IPS-20b (cell line): ENCODE measurements around the gene IRF9.

ENCODE experiments used
- H3K27ac ChIP-seq: one replicate; pipeline ENCODE4 v1.5.1; 2013; ENCODE audit warnings: low read length
- H3K27me3 ChIP-seq: 2 replicates; pipeline ENCODE4 v1.6.1; 2013; ENCODE audit warnings: mild to moderate bottlenecking, low read length, inconsistent platforms; ENCODE audit not compliant: insufficient read depth
- H3K36me3 ChIP-seq: 2 replicates; pipeline ENCODE4 v1.6.1; 2013; ENCODE audit warnings: low read depth, mild to moderate bottlenecking, inconsistent platforms, low read length, moderate library complexity; ENCODE audit not compliant: insufficient read depth
- H3K4me1 ChIP-seq: 2 replicates; pipeline ENCODE4 v1.6.1; 2013; ENCODE audit warnings: mild to moderate bottlenecking, control low read depth, inconsistent platforms, low read length, moderate library complexity; ENCODE audit not compliant: insufficient read depth
- H3K4me3 ChIP-seq: 2 replicates; pipeline ENCODE4 v1.5.1; 2013; ENCODE audit warnings: mild to moderate bottlenecking, low read length, inconsistent platforms
- H3K9ac ChIP-seq: 2 replicates; pipeline ENCODE4 v1.6.1; 2013; ENCODE audit warnings: low read depth, mild to moderate bottlenecking, inconsistent platforms, low read length, moderate library complexity
- H3K9me3 ChIP-seq: 2 replicates; pipeline ENCODE4 v1.6.1; 2013; ENCODE audit warnings: mild to moderate bottlenecking, low read depth, low read length, inconsistent platforms; ENCODE audit not compliant: insufficient read depth

The IRF9 gene

DNA sequence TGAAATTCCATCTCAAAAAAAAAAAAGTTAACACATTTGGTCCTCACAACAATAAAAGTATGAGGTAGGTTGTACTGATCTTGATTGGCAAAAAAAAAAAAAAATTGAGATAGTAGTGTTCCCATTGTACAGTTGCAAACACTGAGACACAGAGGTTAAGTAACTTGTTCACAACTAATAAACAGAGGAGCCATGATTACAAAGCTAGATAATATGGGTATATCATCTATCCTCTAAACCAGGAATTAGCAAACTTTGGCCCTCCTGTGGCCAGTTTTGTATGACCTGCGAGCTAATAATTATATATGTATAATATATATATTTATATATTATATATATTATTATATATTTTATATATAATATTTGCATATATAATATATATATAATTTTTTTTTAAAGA lies 27.3 kb upstream of the IRF9 start:
- Histone ChIP-seq H3K27ac (no peak overlapping the region), H3K27me3 (no peaks in the 10 kb centered on the region), H3K9ac (no peak overlapping the region), H3K4me3 (no peak overlapping the region), H3K9me3 (no peaks in the 10 kb centered on the region), H3K4me1 (peaks cover 15% of the 10 kb centered on the region), H3K36me3 (peaks cover 13% of the 10 kb centered on the region)

DNA sequence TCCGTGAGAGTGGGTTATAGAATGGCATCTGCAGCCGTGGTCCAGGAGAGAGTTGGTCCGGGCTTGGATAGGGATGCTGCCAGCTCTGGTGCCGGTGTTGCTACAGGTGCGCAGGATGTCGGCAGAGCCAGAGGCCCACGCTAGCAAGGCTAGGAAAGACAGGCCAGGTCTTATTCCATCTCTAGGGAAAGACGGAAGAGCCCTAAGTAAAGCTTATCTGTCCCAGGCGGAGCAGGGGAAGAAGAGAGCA lies 25.6 kb upstream of the IRF9 start:
- peaks cover 15% of the 10 kb centered on the region for H3K4me1 ChIP-seq
- H3K27ac ChIP-seq = no peak overlapping the region
- H3K9ac ChIP-seq = peak overlapping the region; percentile 67; the same call in 1 of the 2 replicates
- H3K9me3 ChIP-seq = no peaks in the 10 kb centered on the region
- H3K36me3 ChIP-seq = peaks cover 25% of the 10 kb centered on the region
- H3K4me3 ChIP-seq = peak overlapping the region; percentile 78
- H3K27me3 ChIP-seq = no peaks in the 10 kb centered on the region

DNA sequence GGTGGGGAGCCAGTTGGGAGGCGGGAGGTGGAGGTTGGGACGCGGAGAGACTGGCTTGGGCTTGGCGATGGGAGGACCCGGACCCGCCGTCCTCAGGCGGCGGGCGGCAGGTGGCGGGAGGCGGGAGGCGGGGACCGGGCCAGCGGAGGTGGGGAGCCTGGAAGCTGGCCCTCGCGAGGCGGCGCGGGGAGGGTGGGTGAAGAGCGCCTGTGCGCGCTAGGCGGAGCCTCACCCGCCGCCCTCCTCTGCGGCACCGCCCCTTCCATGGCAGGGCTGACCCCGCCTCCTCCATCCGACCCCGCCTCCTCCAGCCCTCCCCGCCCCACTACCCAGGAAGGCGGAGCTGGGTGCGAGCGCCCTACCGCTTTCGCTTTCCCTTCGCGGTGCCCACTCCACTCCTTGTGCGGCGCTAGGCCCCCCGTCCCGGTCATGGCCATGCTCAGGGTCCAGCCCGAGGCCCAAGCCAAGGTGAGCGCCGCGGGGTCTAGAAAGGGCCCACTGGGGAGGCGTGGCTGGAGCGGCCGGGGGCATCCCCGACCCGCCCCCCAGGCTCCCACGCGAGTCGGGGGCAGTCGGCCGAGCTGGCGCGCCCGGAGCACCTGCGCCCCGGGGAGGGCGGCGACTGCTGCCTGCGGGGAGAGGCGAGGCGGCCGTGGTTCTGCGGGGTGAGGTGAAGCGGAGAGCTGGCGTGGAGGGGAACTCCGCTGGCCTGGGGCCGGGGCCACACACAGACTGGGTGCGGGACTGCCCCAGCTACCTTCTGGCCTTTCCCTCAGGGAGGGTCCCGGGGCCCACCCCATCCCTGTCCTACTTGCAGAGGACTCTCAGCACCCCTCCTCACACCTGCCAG lies 25.0 kb upstream of the IRF9 start, which contains the start of gene PSME1:
Gene PSME1 (plus strand): TSS at position 361 of the 850 bp plus-strand sequence. CDS start 69 bp downstream, at position 430.
- Histone ChIP-seq H3K27me3 (no peaks in the 10 kb centered on the region), H3K27ac (no peak within 1 kb of the TSS), H3K9ac (peak within 1 kb of the TSS; percentile 67; the same call in 1 of the 2 replicates), H3K36me3 (peaks cover 25% of the 10 kb centered on the region), H3K4me1 (peaks cover 15% of the 10 kb centered on the region), H3K4me3 (peak within 1 kb of the TSS; percentile 78), H3K9me3 (no peaks in the 10 kb centered on the region)

DNA sequence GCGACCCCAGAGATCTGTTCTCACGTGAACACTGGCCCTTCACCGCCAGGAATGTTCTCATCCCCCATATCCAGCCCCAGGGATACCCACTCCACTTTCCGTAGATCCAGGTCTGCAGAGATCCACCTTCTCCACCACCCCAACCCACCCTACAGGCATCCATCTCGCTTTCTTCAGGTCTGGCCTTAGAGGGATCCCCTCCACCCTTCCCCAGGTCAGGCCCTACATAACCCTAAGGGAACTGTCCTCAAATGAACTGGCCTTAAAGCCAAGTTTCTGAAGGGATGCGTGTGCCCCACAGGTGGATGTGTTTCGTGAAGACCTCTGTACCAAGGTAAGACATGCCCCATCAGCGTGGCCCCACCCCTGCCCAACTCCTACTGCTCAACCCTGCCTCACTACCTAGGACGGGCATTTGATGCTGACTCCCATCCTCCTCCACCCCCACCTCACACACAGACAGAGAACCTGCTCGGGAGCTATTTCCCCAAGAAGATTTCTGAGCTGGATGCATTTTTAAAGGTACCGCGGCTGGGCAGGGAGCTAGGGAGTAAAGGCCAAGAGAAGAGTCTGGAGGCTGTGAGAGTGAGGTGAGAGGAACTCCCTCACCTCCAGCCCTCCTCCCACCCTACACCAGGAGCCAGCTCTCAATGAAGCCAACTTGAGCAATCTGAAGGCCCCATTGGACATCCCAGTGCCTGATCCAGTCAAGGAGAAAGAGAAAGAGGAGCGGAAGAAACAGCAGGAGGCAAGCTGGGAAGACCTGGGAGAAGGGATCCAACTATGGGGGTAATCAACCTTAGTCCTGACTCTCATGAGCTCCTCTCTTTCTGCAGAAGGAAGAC lies 24.2 kb upstream of the IRF9 start:
- Histone ChIP-seq H3K27ac (no peak overlapping the region), H3K9me3 (no peaks in the 10 kb centered on the region), H3K9ac (peak overlapping the region; percentile 64; the same call in 1 of the 2 replicates), H3K4me3 (peak overlapping the region; percentile 78), H3K27me3 (no peaks in the 10 kb centered on the region), H3K36me3 (peaks cover 25% of the 10 kb centered on the region), H3K4me1 (peaks cover 15% of the 10 kb centered on the region)

DNA sequence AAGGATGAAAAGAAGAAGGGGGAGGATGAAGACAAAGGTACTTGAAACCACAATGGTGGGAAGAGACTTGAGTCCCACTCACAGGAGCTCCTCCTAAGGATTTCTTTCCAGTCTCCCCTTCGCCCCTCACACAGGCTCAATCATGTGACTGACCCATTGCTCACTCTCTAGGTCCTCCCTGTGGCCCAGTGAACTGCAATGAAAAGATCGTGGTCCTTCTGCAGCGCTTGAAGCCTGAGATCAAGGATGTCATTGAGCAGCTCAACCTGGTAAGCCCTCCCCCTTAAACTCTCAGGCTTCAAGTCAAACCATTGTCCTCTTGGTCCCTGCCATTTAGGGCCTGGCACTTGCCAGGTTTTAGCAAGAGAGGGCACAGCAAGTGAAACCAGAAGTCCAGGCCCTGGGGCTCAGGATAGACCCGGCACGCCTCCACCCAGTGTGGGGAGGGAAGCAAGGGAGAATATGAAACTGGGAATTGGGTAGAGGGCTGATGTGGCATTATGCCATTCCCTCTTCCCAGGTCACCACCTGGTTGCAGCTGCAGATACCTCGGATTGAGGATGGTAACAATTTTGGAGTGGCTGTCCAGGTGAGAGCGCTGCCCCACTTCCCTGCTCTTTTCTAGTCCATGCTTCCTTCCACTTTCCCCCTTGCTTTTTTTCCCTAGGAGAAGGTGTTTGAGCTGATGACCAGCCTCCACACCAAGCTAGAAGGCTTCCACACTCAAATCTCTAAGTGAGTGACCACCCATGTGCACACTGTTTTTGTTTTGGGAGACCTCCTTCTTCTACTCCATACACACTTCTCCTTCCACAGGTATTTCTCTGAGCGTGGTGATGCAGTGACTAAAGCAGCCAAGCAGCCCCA lies 23.3 kb upstream of the IRF9 start:
- Histone ChIP-seq H3K27me3 (no peaks in the 10 kb centered on the region), H3K4me3 (no peak overlapping the region), H3K4me1 (peaks cover 18% of the 10 kb centered on the region), H3K27ac (no peak overlapping the region), H3K9me3 (no peaks in the 10 kb centered on the region), H3K9ac (no peak overlapping the region), H3K36me3 (peaks cover 25% of the 10 kb centered on the region)

DNA sequence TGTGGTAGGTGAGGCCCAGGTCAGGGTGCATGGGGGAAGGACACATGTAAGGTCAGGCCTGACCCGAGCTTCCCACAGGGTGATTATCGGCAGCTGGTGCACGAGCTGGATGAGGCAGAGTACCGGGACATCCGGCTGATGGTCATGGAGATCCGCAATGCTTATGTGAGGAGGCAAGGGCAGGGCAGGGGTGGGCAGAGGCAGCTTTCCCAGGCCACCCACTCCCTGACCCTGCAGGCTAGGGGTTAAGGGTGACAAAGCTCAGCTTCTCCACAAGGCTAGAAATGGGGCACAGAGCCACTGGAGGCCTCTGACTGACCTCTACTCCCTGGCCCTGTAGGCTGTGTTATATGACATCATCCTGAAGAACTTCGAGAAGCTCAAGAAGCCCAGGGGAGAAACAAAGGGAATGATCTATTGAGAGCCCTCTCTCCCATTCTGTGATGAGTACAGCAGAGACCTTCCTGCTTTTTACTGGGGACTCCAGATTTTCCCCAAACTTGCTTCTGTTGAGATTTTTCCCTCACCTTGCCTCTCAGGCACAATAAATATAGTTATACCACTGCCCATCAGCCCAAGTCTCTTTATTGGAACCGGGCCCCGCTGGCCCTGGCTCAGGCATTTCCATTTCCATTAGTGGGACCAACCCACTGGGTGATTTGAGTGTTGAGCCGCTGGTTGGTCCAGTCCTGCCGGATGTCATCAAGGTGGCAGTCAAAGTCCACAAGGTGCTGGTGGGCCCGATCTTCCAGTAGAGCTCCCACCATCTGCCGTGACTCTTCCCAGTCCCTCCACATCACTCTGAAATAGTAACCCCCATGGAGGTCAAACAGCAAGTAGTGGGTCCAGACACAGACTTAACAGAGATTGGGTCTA lies 22.4 kb upstream of the IRF9 start:
- H3K36me3 ChIP-seq = peaks cover 32% of the 10 kb centered on the region
- H3K27ac ChIP-seq = no peak overlapping the region
- H3K4me3 ChIP-seq = no peak overlapping the region
- no peak overlapping the region for H3K9ac ChIP-seq
- H3K4me1 ChIP-seq = peaks cover 18% of the 10 kb centered on the region
- H3K9me3 ChIP-seq = no peaks in the 10 kb centered on the region
- no peaks in the 10 kb centered on the region for H3K27me3 ChIP-seq

DNA sequence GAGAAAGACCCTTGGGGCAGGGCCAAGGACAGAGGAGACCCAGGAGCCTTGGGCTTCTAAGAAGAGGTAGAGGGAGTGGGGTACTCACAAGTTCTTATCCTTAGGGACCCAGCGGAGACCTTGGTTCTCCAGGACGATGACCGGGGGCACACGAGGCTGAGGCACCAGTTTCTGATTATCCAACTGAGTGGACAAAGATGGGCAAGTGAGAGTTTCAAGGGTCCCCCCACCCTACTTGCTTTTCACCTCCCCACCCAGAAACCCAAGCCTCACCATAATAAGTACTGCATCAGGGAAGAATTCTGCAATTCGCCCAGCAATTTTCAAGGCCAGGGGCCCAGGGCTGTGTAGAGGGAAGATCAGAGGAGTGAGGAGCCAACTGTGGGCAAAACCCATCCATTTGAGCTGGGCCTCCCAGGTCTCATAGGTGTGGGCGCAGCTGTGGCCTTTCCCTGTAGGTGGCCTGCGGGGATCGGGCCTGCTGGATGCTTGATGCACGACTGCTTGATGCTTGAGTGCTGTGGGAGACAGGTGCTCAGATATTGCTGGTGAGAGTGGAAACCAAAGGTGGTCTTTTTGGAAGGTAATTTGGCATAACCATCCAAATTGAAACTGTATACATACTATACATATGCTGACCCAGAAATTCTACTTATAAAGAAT lies 21.7 kb upstream of the IRF9 start:
- H3K9me3 ChIP-seq = no peaks in the 10 kb centered on the region
- H3K27ac ChIP-seq = no peak overlapping the region
- peaks cover 18% of the 10 kb centered on the region for H3K4me1 ChIP-seq
- no peak overlapping the region for H3K9ac ChIP-seq
- H3K4me3 ChIP-seq = peak overlapping the region; percentile 99
- H3K27me3 ChIP-seq = no peaks in the 10 kb centered on the region
- H3K36me3 ChIP-seq = peaks cover 39% of the 10 kb centered on the region

DNA sequence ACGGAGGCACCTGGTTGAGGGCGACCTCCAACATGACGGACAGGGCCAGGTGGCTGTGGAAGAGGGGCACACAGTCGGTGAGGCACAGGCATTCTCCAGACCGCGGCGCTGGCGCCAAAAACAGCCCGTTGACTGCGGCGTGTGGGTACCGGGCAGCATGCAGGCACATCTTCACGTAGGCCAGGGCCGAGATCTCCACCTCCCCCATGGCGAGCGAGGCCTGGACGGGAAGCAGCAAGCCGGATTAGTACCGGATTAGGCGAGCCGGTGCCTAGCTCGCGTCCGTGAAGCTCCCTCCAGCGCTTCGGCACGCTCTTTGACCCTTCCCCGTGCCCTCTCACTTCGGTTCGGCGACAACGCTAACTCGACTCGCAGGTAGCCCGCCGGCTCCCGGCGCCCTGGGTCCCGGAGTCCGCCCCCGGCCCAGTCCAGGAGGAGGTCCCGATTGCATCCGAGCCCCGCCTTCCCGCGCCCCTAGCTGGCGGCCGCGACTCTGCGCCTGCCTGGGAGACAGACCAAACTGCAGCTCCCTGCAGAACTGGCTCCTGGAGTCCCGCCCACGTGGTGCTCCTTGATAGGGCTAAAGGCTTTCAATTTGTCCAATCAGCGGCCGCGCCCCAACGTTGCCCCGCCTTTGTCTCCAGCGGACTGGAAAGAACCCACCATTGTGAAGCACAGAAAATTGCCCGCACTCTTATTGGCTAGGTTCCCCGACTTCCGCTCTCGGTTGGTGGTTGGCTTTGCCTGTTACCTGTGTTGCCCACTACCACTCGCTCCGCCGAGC lies 19.8 kb upstream of the IRF9 start, which contains the start of gene EMC9:
Gene EMC9 (minus strand): TSS at position 495 of the 784 bp plus-strand sequence. CDS start 287 bp downstream, at position 208.
- Histone ChIP-seq H3K36me3 (peaks cover 46% of the 10 kb centered on the region), H3K9ac (peak within 1 kb of the TSS; percentile 96), H3K27ac (peak within 1 kb of the TSS; percentile 70), H3K4me1 (peaks cover 18% of the 10 kb centered on the region), H3K4me3 (peak within 1 kb of the TSS; percentile 99), H3K9me3 (no peaks in the 10 kb centered on the region), H3K27me3 (no peaks in the 10 kb centered on the region)

DNA sequence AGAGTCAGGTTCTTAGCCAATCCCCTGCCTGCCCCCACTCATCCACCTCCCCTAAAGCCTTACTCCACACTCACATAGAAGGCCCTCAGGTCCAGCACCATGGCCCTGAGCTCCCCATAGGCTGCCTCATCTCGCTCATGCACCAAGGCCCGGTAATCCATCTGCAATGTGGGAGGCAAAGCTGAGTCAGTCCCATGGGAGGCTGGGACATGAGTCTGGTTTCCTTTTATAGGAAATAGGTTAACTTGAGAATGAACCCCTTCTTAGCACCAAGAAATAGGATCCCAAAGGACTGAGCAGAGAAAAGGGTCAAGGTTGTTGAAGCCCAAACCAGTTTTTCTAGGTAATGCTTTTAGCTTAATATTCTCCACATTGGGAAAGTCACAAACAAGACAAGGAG lies 17.6 kb upstream of the IRF9 start:
- Histone ChIP-seq H3K27ac (no peak overlapping the region), H3K9ac (no peak overlapping the region), H3K27me3 (no peaks in the 10 kb centered on the region), H3K9me3 (no peaks in the 10 kb centered on the region), H3K36me3 (peaks cover 36% of the 10 kb centered on the region), H3K4me1 (peaks cover 14% of the 10 kb centered on the region), H3K4me3 (no peak overlapping the region)

DNA sequence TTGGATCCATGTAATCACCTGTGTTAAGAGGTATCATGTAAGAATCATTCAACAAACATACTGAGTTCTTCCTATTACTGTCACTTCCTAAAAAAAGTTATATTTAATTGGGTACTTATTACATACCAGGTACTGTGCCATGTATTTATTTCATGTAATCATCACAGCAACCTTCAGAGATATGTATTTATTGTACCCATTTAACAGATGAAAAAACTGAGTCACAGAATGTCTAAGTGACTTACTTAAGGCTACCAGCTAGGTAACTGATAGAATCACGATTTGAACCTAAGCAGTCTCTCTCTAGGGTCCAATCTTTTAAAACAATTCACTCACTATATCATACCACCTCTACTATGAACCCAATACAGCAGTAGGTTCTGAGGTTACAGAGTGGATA lies 16.6 kb upstream of the IRF9 start:
- Histone ChIP-seq H3K27ac (no peak overlapping the region), H3K9me3 (no peaks in the 10 kb centered on the region), H3K36me3 (peaks cover 33% of the 10 kb centered on the region), H3K9ac (no peak overlapping the region), H3K4me3 (no peak overlapping the region), H3K27me3 (no peaks in the 10 kb centered on the region), H3K4me1 (peaks cover 16% of the 10 kb centered on the region)
